GM10248 (cell line): Measurements from ENCODE around the gene TRIM52.

Experiments
- CTCF ChIA-PET: fragments of 300-600 bp; sonication (Branson Sonifier 250); formaldehyde crosslinking; extraction: SDS; loops from one replicate; lab custom pipeline; 2021; ENCODE audit warnings: antibody characterized with exemption; lab: Yijun Ruan, JAX
- POLR2A ChIA-PET: fragments of 350-650 bp; sonication (Branson Sonifier 250); formaldehyde crosslinking; extraction: SDS; loops from one replicate; lab custom pipeline; 2020; ENCODE audit warnings: antibody characterized with exemption; lab: Yijun Ruan, JAX
- DNase-seq: peaks from one replicate; pipeline ENCODE4 v3.0.0; 2012; ENCODE audit errors: extremely low spot score
- TF ChIP-seq, protein P1 (sequence below): IDR thresholded peaks from 2 replicates; pipeline ENCODE4 v1.5.1; 2012; ENCODE audit warnings: mild to moderate bottlenecking, low read depth; ENCODE audit errors: extremely low read depth, missing control alignments, control extremely low read depth

TRIM52 gene

DNA sequence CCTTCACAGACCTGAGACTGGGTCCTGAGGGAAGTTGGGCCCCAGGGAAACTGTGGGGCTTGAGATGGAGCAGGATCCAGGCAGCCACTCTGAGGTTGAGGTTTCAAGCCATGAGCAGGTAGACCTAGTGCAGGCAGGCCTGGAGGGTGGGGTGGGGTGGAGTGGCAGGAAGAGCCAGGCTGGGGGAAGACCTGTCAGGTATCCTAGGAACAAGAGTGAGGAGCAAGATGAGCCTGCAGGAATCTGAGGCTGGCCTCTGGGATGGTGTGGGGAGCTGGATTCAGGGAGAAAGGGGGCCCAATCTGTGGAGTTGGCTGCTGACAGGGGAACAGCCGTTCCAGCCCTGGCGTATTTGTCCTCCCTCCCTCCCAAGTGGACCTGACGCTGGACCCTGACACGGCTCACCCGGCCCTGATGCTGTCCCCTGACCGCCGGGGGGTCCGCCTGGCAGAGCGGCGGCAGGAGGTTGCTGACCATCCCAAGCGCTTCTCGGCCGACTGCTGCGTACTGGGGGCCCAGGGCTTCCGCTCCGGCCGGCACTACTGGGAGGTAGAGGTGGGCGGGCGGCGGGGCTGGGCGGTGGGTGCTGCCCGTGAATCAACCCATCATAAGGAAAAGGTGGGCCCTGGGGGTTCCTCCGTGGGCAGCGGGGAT is 27.0 kb downstream of the TRIM52 start:
- POLR2A ChIA-PET: interaction anchor here (1.7 to 2.1 kb wide), 2 partner anchors 8 to 10 kb away, joined by 4 to 15 read pairs; partner anchors contain the start of gene TRIM41
- DNase-seq: no peak
- CTCF ChIA-PET: interaction anchor here (1.8 kb wide), 1 partner anchor 10 kb away, joined by 4 read pairs; the partner anchor contains the start of gene RACK1
- TF ChIP-seq, protein P1, sequence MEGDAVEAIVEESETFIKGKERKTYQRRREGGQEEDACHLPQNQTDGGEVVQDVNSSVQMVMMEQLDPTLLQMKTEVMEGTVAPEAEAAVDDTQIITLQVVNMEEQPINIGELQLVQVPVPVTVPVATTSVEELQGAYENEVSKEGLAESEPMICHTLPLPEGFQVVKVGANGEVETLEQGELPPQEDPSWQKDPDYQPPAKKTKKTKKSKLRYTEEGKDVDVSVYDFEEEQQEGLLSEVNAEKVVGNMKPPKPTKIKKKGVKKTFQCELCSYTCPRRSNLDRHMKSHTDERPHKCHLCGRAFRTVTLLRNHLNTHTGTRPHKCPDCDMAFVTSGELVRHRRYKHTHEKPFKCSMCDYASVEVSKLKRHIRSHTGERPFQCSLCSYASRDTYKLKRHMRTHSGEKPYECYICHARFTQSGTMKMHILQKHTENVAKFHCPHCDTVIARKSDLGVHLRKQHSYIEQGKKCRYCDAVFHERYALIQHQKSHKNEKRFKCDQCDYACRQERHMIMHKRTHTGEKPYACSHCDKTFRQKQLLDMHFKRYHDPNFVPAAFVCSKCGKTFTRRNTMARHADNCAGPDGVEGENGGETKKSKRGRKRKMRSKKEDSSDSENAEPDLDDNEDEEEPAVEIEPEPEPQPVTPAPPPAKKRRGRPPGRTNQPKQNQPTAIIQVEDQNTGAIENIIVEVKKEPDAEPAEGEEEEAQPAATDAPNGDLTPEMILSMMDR: no peak

- CTCF ChIA-PET: interaction anchor here (1.8 kb wide), 1 partner anchor 11 kb away, joined by 4 read pairs; the partner anchor contains the start of gene RACK1
- DNase-seq: no peak
- POLR2A ChIA-PET: interaction anchor here (1.7 kb wide), 1 partner anchor 9 kb away, joined by 4 read pairs; no protein-coding TSS in a partner anchor
- TF ChIP-seq, protein P1: no peak
Observed at GRCh38 chr5:181233088-181233800, 27.7 kb downstream of the TRIM52 start.

DNA sequence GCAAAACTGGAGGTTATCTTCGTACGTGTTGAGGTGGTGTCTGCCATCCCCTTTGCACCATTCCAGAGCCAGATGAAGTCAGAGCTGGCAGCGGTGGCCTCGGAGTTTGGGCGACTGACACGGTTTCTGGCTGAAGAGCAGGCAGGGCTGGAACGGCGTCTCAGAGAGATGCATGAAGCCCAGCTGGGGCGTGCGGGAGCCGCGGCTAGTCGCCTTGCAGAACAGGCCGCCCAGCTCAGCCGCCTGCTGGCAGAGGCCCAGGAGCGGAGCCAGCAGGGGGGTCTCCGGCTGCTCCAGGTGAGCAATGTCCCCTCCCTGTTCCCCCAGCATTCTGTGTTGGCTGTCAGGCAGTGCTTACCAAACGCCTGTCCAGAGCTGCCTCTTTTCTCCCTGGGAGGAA is 28.4 kb downstream of the TRIM52 start:
- no peak for DNase-seq
- ChIA-PET CTCF (no interaction called here), POLR2A (no interaction called here)
- TF ChIP-seq, protein P1: no peak

DNA sequence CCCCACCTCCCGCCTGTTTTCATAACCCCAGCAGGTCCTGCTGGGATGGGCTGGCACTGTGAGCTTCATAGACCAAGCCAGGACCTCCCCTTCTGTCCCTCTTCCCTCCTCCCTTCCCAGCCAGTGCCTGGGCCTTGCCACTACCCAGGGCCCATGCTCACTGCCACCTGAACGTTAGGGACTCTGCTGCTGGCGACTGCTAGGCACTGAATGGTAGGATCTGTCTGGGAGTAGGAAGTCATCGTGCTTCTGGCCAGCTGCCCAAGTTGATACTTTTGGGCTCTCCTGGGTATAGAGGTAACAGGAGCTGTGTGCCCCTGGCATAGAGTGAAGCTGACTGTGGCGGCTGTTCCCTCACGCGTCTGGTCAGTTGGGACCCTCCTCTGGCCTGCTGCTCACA is 29.5 kb downstream of the TRIM52 start:
- ChIA-PET POLR2A (interaction anchor here (1.0 kb wide), 1 partner anchor 13 kb away, joined by 3 read pairs; no protein-coding TSS in a partner anchor), CTCF (interaction anchor here (1.5 kb wide), 1 partner anchor 25 kb away, joined by 3 read pairs; no protein-coding TSS in a partner anchor)
- TF ChIP-seq, protein P1: no peak
- DNase-seq: no peak

DNA sequence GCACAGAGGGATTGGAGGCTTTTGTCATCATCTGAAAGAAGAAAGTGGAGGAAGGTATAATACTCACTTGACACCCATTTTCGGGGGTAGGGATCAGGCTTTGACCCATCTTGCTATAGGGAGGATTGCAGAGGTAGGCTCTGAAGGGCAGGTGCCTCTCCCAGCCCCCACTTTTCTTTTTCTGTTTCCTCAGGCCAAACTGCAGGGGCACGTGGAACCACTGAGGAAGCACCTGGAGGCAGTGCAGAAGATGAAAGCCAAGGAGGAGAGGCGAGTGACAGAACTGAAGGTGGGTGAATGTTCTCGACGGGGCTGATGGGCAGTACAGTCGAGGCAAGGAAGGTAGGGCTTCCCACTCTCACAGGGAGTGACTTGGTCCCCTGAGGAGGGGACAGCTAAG is 30.4 kb downstream of the TRIM52 start:
- DNase-seq: no peak
- CTCF ChIA-PET: interaction anchor here (1.5 kb wide), 1 partner anchor 26 kb away, joined by 3 read pairs; no protein-coding TSS in a partner anchor
- TF ChIP-seq, protein P1: no peak
- POLR2A ChIA-PET: no interaction called here

DNA sequence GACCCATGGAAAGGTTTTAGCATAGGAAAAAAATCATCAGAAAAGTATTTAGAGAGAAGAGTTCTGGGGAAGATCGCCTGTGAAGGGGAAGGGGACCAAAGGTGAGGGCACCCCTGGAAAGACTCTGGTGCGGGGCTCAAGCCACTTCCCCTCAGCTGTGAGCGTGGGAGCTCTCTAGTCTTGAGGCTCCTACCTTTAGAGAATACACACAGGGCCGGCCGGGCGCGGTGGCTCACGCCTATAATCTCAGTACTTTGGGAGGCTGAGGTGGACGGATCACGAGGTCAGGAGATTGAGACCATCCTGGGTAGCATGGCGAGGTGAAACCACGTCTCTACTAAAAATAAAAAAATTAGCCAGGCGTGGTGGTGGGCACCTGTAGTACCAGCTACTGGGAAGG is 30.9 kb downstream of the TRIM52 start:
- no peak for DNase-seq
- TF ChIP-seq, protein P1: no peak
- CTCF ChIA-PET: interaction anchor here (0.6 kb wide), 1 partner anchor 11 kb away, joined by 3 read pairs; no protein-coding TSS in a partner anchor
- POLR2A ChIA-PET: no interaction called here
